Stimulated activated CD8-positive, alpha-beta memory T cell treated with anti-CD3 and anti-CD28 coated beads, Interleukin-12 subunit alpha, Interleukin-12 subunit beta, amount 100 ng/mL, for 24 hours (primary cell): ENCODE data around the gene NR1I3.
A peak's percentile ranks its signal among the peaks of the same experiment; 100 is the strongest.

Experiments
- DNase-seq: peaks from one replicate; pipeline ENCODE4 v3.0.0-alpha.2; 2020; ENCODE audit errors: extremely low read depth

The NR1I3 gene

GRCh38 chr1:161218301-161219077, 19.5 kb downstream of the NR1I3 start:
- no peak for DNase-seq

- DNase-seq, result no peak
Observed at GRCh38 chr1:161217831-161218230, 20.2 kb downstream of the NR1I3 start.

GRCh38 chr1:161216945-161217712, 20.9 kb downstream of the NR1I3 start:
- no peak for DNase-seq

GRCh38 chr1:161215076-161215475, 22.9 kb downstream of the NR1I3 start, which contains the start of gene FCER1G:
FCER1G (plus strand) TSS chr1:161215295; CDS start chr1:161215322, 27 bp downstream.
- DNase-seq, result no peak

- no peak for DNase-seq
Observed at GRCh38 chr1:161214369-161214768, 23.6 kb downstream of the NR1I3 start.

- DNase-seq, result peak; percentile 51
Observed at GRCh38 chr1:161209790-161210409, 28.1 kb downstream of the NR1I3 start.

GRCh38 chr1:161207173-161207572, 30.8 kb downstream of the NR1I3 start:
- DNase-seq, result no peak

- DNase-seq, result no peak
Observed at GRCh38 chr1:161206411-161207140, 31.4 kb downstream of the NR1I3 start.

GRCh38 chr1:161201836-161202712, 35.9 kb downstream of the NR1I3 start, which contains the start of gene NDUFS2:
NDUFS2 (plus strand) TSS chr1:161202367; CDS start chr1:161202386, 19 bp downstream.
- DNase-seq, result peak; percentile 88

GRCh38 chr1:161200992-161201835, 36.8 kb downstream of the NR1I3 start:
- no peak for DNase-seq

- no peak for DNase-seq
Observed at GRCh38 chr1:161200421-161200991, 37.5 kb downstream of the NR1I3 start.

- no peak for DNase-seq
Observed at GRCh38 chr1:161199506-161200139, 38.4 kb downstream of the NR1I3 start.

- no peak for DNase-seq
Observed at GRCh38 chr1:161198897-161199431, 39.0 kb downstream of the NR1I3 start, which contains the start of gene ADAMTS4. ADAMTS4 (minus strand) TSS chr1:161199054; CDS start chr1:161198627, 427 bp downstream.

- no peak for DNase-seq
Observed at GRCh38 chr1:161198194-161198896, 39.7 kb downstream of the NR1I3 start.

GRCh38 chr1:161197560-161198193, 40.3 kb downstream of the NR1I3 start:
- no peak for DNase-seq

- DNase-seq, result no peak
Observed at GRCh38 chr1:161196521-161197451, 41.2 kb downstream of the NR1I3 start.
